Stomach (tissue), 4 donors: ENCODE data around the gene SMIM8.

Source experiments
- POLR2A ChIP-seq, 4 donors: fragments of 450-650 bp; IDR thresholded peaks; one replicate each; pipeline ENCODE4 v1.6.1; 2016; ENCODE audit warnings: antibody characterized with exemption in 4 of 4, control low read depth in 2 of 4, mild to moderate bottlenecking in 1 of 4, moderate library complexity in 1 of 4
- POLR2AphosphoS5 ChIP-seq, 3 donors: sonication (generic); formaldehyde crosslinking; IDR thresholded peaks; one replicate each; pipeline ENCODE4 v1.6.1; 2016; ENCODE audit warnings: antibody characterized with exemption in 3 of 3
- TF ChIP-seq, protein P1 (sequence below), 7 experiments: fragments of 450-650 bp in 4 of 7; fragments of 200-600 bp in 3 of 7; sonication (generic) in 3 of 7; IDR thresholded peaks; one replicate each; pipeline ENCODE4 v1.5.1; 2016 to 2019; ENCODE audit warnings: antibody characterized with exemption in 7 of 7, control low read depth in 2 of 7, mild to moderate bottlenecking in 1 of 7

DNA sequence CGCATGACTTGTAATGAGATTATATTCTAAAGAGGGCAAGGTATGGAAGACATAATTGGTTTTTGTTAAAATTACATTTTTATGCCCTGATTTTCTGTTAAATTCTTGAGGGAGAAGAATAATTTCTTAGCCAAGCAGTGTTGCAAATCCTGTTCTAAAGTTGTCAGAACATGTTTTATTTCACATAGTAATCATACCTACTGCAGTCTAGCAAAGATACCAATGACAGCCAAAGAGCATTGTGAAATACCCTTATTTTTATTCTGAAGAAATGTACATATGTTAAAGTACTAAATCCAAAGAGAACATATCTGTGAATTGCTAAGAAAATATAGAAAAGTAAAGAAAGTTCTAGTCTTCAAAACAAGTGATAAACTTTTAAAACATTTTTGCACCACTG, 39.6 kb upstream of the SMIM8 start:
- TF ChIP-seq POLR2AphosphoS5 (IDR thresholded peaks at IDR 0.05) = no peak
- TF ChIP-seq, protein P1, sequence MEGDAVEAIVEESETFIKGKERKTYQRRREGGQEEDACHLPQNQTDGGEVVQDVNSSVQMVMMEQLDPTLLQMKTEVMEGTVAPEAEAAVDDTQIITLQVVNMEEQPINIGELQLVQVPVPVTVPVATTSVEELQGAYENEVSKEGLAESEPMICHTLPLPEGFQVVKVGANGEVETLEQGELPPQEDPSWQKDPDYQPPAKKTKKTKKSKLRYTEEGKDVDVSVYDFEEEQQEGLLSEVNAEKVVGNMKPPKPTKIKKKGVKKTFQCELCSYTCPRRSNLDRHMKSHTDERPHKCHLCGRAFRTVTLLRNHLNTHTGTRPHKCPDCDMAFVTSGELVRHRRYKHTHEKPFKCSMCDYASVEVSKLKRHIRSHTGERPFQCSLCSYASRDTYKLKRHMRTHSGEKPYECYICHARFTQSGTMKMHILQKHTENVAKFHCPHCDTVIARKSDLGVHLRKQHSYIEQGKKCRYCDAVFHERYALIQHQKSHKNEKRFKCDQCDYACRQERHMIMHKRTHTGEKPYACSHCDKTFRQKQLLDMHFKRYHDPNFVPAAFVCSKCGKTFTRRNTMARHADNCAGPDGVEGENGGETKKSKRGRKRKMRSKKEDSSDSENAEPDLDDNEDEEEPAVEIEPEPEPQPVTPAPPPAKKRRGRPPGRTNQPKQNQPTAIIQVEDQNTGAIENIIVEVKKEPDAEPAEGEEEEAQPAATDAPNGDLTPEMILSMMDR (IDR thresholded peaks at IDR 0.05) = no peak
- no peak for TF ChIP-seq POLR2A (IDR thresholded peaks at IDR 0.05)
